GM12892 (cell line): ENCODE results near the gene RADIL.

Experiments used
- POLR2A ChIP-seq: IDR thresholded peaks from 2 replicates; pipeline ENCODE4 v1.6.1; 2011; ENCODE audit warnings: low read depth, low read length, control low read depth
- POLR2AphosphoS5 ChIP-seq: IDR thresholded peaks from 2 replicates; pipeline ENCODE4 v1.6.1; 2011; ENCODE audit warnings: low read depth, low read length, control low read depth
- TAF1 ChIP-seq: IDR thresholded peaks from 2 replicates; pipeline ENCODE4 v1.6.1; 2011; ENCODE audit warnings: low read depth, mild to moderate bottlenecking, control low read depth, low read length, borderline replicate concordance

GRCh38 chr7:4873071-4873944 is 10.2 kb downstream of the RADIL start:
- TF ChIP-seq POLR2AphosphoS5 (no peak), POLR2A (no peak), TAF1 (no peak)
